ENCODE results near the gene OXNAD1. TPM values are rescaled to one million over a fixed set of nuclear protein-coding genes. Genes with fewer than 3 reads are reported as not detected.

The OXNAD1 gene, protein sequence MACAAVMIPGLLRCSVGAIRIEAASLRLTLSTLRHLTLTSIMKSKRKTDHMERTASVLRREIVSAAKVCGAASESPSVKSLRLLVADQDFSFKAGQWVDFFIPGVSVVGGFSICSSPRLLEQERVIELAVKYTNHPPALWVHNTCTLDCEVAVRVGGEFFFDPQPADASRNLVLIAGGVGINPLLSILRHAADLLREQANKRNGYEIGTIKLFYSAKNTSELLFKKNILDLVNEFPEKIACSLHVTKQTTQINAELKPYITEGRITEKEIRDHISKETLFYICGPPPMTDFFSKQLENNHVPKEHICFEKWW
- total RNA-seq: 5.6 and 6.8 TPM in 2 replicates

DNA sequence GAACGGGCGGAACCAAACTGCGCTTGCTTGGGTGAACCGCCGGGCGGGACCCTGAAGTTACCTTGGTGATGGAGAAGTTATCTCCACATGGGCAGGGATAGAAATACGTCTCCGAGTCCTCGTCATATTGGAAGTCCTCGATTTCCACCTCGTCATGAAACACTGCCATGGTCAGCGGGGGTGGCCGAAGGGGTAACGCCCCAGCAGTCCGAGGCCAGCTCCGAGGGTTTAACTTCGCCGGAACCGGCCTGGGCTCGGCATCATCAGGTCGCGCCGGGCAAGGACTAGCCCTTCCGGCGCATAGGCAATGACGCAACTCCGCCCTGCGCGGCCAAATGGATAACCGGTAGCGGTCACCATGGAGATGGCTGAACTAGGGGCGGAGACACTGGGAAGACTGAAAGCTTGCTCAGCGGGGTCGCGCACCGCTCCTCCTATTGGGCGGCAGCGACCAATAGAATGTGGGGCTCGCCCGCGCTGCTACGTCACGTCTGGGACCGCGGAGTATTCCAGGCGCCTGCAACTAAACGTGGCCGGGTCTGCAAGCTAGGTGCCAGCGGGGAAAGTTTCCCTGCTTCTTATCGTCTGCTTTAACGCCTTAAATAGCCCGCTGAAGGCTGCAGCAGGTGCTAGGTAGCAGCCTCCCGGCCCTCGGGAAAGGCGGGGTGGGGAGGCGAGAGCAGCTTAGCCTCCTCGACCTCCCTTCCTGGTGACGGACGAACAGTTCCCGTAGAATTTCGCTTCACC lies at the start of gene OXNAD1, which contains the start of gene DPH3:
Gene OXNAD1, plus strand, starts transcription at position 505 of the 747 bp plus-strand sequence. CDS start 5,741 bp downstream, outside the sequence.
Gene DPH3, minus strand, starts transcription at position 236 of the 747 bp plus-strand sequence. Its CDS starts 67 bp downstream, at position 169.
- DNase-seq (ENCODE audit: extremely low read depth, low read depth, low spot score): peak; percentile 98

DNA sequence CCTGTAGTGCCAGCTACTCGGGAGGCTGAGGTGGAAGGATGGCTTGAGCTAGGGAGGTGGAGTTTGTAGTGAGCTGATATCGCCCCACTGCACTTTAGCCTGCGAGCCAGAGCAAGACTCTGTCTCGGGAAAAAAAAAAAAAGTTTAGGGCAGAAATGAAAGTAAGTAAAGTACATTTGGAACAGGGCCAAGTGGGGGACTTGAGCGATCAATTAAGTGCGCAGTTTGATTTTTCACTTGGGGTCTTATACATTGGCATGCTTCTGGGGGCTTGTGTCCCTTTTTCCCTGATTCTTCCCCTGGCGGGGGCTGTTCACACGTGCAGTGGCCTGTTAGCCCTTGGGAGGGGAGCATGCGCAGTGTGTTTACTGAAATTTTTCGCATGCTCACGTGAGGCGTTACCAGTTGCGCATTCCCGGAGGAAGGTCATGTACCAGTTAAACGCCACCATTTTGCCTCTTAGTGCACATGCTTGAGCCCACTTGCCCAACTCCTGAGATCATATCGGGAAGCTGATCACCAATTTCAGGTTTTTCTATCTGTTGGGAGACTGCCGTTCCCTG lies 48.6 kb upstream of the OXNAD1 start:
- no peak for DNase-seq (ENCODE audit: extremely low read depth, low read depth, low spot score)

DNA sequence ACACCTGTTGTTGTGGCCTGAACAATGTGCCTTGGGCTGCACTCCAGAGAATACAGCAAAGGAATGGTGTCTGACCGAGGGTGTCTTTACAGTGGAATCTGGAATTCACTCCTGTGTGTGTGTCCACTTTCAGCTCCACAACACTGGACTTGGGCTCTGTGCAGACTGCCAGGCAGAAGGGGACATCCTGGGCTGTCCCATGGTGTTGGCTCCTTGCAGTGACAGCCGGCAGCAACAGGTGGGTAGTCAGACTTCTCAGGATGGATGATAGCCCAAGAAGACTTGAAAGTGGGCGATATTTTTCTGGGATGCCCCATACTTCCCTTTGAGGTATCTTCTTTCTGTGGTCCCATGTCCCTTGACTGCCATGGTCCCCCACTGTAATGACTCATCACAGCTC lies 45.2 kb upstream of the OXNAD1 start:
- DNase-seq (ENCODE audit: extremely low read depth, low read depth, low spot score): no peak

DNA sequence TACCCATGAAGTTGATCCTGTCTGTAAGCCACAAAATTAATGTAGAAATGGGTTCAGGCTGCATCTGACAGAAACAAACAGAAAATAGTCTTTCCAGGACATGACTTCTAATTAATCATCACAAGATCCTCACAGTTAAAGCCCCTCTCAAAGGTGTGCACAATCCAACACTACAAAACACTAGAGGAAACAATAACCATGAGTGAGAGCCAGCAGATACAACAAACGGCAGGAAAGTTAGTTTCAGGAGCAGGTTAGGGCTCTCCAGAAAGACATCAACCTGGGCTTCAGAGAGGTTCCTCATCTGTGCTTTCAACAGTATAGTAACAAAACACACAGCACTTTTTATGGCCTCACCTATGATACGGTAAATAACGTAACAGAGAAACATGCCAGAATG lies 43.0 kb upstream of the OXNAD1 start:
- no peak for DNase-seq (ENCODE audit: extremely low read depth, low read depth, low spot score)

DNA sequence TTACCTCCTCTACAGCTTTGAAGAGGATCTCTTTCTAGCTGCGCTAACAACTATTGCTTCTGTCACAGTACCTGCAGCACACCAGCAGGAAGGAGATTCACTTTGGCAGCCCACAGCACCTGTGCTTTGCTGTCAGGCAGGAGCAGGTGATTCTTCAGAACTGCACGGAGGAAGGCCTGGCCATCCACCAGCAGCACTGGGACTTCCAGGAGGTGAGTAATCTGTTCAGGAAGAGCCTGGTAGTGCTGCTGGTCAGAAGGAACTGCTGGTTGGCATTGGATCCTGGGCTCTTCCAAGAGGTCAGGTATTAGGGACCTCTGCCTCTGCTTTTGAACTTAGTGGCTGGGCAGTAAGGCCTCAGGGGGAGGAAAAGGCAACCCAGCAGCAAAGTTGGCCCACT lies 42.5 kb upstream of the OXNAD1 start:
- DNase-seq (ENCODE audit: extremely low read depth, low read depth, low spot score): no peak

DNA sequence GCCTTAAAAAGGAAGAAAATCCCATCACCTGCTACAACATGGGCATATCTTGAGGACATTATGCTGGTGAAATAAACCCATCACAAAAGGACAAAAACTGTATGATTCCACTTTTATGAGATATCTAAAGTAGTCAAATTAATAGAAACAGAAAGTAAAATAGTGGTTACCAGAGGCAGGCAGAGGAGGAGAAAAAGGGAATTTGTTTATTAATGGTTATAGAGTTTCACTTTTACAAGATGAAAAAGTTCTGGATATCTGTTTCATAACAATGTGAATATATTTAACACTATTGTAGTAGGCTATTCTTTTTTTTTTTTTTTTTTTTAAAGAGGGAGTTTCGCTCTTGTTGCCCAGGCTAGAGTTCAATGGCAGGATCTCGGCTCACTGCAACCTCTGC lies 40.7 kb upstream of the OXNAD1 start:
- no peak for DNase-seq (ENCODE audit: extremely low read depth, low read depth, low spot score)

DNA sequence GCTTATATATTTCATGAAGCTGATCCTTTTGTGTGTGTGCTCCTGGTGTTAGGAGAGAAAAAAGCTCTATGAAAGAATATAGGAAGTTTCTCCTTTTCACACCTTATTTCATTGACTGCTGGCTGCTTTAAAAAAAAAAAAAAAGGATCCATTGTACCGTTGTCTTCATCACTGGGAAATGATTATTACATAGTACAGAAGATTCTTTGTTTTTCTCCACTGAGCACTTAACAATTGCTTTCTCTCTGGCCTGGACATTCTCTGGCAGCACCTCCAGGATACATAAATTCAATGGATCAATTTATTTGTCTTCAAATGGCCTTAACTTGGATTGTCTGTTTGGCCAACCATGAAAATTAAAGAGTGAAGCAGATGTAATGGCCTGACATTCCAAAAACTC lies 37.4 kb upstream of the OXNAD1 start:
- no peak for DNase-seq (ENCODE audit: extremely low read depth, low read depth, low spot score)

DNA sequence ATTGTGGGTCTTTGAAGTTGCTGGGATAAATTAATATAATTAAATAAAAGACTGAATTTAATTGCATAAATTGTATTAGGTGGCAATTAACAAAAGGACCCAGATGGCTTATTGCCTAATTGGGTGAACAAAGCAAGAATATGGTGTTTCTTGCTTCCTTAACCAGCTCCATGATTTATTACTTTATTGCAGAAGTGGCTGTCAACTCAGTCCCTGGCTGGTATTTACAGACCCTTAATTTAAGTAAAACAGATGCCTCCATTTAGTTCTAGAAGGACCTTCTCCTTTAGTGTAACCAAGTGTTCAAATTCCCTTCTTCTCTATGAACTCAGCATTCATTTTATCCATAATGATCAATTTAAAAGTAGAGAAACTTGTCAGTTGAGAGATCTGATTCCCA lies 35.3 kb upstream of the OXNAD1 start:
- no peak for DNase-seq (ENCODE audit: extremely low read depth, low read depth, low spot score)

DNA sequence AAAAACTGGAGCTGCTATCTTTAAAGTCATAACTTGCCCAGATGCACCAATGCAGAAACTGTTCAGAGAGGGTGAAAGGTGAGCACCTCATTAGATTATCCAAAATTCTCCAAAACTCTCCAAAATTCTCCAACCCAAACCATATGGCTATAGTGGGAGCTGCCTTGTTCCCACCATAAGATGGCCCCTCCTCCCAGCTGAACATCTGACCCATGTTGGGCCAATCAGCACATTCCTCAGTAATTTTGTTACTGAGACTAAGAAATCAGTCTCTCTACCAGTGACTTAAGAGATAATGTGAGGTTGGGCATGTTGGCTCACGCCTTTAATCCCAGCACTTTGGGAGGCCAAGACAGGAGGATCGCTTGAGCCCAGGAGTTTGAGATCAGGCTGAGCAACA lies 33.0 kb upstream of the OXNAD1 start:
- DNase-seq (ENCODE audit: extremely low read depth, low read depth, low spot score): no peak

DNA sequence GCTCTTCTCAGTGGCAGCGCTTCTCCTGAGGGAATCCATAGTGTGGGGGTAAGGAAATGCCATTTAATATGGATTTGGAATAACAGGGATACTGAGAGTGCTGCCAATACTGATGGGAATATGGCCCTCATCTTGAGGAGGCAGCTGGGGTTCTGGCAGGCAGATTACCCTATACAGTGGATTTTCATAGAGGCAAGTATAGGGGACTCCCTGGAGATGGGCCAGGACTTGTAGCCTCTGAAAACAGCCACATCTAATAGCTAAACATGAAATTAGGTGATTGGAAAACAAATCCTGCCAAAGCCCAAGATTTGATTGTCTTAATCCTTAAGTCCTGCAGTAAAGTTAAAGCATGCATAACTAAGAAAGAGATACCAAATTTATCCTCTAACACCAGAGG lies 31.2 kb upstream of the OXNAD1 start:
- DNase-seq (ENCODE audit: extremely low read depth, low read depth, low spot score): no peak

DNA sequence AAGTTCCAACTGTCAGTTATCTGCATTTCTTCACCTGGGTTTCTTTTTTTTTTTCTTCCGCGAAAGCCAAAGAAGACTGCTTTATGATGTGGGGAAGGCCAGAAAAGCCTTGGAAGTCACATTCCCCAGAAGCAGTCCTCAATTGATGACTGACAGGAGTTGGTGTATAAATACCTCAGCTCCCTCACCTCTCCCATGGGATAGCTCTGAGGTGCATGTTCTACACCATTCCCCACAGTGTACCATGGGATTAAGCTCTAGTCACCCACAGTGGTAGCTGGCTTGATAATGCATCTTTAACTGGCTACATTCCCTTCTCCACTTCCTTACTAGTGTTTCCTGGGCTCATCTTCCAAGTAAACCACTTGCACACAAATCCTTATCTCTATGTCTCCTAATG lies 30.7 kb upstream of the OXNAD1 start:
- no peak for DNase-seq (ENCODE audit: extremely low read depth, low read depth, low spot score)

DNA sequence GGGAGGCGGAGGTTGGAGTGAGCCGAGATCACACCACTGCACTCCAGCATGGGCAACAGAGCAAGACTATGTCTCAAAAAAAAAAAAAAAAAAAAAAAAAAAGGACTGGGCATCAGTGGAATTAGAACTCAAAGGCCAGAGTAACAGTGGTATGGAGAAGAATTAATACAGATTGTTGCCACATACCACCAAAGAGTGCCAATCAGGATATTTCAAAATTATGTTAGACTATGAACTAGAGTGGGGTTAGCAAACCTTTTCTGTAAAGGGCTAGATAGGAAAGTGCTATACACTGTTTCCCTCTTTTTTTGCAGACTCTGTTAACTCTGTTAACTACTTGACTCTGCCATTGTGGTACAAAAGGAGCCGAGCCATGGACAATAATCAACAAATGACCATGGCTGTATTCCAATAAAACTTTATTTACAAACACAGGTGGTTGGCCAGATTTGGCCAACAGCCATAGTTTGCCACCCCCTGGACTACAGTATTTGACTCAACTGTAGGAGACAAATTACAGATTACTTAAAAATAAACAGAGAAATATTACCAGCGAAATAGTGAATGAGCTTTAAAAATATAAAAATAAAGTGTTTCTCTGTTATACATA lies 28.9 kb upstream of the OXNAD1 start:
- no peak for DNase-seq (ENCODE audit: extremely low read depth, low read depth, low spot score)

DNA sequence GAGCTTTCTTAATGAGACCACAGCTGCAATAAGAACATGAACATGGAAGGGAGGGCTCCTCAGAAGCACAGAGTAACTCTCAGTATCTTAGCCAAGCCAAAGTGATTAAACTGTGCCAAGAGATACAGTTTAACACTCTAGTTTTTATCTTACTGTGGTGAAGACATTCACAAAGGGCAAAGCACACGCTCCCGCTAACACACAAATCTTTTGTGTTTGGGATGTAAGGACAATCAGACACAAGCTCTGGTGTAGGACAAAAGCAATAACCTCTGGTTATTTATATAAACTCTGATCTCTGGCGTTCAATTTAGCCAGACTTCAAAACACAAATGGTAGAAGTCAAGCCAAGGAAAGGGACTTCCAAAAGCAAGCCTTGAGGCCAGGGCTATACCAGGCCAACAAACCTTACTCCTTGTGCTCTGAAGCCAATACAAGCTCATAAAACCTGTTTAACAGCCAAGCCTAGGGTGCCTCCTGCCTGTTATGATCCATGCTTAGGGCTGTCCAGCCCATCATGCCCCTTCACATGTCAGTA lies 28.1 kb upstream of the OXNAD1 start:
- no peak for DNase-seq (ENCODE audit: extremely low read depth, low read depth, low spot score)

DNA sequence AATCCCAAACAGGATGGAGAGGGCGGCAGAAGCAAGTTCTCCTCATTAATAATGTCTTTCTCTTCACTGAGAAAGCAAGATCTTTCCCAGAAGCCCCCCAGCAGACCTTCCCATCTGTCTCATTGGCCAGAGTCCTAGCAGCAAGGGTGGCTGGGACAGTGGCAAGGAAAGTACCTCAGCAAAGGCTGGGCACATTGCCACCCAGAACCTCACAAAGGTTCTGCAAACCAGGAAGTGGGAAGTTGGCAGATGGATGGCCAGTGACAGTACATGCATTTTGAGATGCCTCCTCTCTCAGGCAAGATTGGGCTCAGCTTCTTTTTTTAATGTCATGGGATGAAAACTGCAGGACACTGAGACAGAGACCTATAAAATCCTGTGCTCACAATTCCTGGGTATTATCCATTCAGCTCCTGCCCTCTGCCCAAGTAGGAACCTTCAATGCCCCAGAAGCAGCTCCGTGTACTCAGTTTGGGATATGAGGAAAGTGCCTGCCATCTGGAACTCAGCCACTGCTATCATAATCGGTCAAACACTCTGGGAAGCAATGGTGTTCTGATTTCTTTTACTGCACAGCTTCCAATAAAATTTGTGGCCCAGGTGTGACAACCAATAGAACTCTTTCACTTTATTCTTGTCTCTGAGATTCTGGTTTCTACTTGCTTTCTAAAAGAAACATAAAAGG lies 25.8 kb upstream of the OXNAD1 start:
- DNase-seq (ENCODE audit: extremely low read depth, low read depth, low spot score): no peak

DNA sequence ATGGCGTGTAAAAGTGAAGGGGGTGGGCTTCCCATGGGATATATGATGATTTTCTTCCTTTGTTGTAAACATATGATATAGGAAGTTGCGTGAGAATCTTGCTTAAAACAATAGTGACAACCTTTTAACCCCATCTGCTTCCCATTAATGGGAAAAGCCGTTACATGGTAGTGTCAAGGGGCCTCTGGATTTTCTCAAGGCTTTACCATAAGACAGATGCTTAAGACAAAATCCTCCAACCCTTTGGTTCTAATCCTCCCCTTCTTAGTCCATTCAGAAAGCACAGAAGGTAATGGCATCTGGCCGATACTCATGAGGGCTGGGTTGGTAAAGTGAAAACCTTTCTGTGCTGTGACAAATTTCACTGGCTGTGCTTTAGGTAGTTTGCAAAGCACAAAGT lies 25.2 kb upstream of the OXNAD1 start:
- DNase-seq (ENCODE audit: extremely low read depth, low read depth, low spot score): no peak

DNA sequence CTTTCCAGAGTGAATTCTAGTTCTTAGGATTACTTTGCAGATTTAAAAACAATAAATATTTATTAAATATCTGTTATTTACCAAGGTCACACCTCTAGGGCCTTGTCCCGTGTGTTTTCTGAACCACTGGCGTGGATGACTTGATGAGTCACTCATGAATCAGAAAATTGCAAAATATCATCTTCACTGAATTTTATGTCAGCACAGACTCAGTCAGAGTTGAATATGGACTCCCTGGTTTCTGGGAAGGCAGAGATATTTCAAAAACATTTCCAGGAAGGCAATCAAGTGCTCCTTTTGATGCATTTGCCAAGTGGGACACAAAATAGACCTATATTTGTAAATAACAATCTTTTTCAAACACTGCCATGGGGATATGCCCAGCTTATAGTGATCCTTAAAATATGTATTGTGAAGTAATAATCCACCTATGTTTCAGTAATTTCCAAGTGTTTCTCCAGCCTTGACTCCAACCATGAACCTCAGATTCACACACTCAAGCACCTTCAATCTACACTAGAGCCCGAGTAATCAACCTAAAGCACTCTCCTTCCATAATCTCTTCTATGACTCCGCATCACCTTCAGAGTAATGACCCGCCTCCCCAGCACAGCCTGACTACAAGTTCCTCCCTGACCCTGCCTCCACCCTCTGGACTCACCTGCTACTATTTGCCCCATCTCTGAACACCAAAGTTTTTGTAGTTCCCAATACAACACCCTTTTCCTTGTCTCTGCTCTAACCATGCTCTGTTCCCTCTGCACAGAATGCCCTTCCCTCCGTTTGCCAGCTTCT lies 24.6 kb upstream of the OXNAD1 start:
- no peak for DNase-seq (ENCODE audit: extremely low read depth, low read depth, low spot score)

DNA sequence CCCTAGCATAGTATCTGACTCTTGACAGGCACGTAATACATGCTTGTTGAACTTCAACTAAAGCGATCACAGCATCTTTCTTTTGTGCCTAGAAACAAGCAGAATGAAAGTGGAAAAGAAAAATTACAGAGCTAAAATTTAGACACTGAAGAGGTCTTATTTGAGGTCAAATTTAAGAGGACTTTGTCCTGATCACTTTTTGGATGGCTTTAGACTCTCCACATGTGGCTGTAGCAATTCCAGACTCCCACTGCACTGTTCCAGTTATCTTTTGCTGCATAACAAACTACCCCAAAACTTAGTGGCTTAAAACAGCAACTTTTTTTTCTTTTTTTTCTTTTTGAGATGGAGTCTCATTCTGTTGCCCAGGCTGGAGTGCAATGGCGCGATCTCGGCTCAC lies 23.8 kb upstream of the OXNAD1 start:
- DNase-seq (ENCODE audit: extremely low read depth, low read depth, low spot score): no peak

DNA sequence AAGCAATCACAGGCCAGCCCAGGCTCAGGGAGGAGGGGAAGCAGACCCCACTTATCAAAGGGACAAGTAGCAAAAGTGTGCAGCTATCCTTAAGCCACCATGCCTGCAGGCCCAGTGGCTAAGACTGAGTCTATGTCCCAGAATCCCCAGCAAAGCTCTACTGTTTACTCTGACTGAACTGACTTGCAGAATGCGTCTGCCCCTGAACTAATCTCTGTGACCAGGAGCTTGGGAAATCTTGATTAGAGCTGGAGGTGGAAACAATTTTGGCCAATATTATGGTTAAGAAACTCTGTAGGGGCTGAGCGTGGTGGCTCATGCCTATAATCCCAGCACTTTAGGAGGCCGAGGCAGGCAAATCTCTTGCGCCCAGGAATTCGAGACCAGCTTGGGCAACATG lies 22.8 kb upstream of the OXNAD1 start:
- no peak for DNase-seq (ENCODE audit: extremely low read depth, low read depth, low spot score)

DNA sequence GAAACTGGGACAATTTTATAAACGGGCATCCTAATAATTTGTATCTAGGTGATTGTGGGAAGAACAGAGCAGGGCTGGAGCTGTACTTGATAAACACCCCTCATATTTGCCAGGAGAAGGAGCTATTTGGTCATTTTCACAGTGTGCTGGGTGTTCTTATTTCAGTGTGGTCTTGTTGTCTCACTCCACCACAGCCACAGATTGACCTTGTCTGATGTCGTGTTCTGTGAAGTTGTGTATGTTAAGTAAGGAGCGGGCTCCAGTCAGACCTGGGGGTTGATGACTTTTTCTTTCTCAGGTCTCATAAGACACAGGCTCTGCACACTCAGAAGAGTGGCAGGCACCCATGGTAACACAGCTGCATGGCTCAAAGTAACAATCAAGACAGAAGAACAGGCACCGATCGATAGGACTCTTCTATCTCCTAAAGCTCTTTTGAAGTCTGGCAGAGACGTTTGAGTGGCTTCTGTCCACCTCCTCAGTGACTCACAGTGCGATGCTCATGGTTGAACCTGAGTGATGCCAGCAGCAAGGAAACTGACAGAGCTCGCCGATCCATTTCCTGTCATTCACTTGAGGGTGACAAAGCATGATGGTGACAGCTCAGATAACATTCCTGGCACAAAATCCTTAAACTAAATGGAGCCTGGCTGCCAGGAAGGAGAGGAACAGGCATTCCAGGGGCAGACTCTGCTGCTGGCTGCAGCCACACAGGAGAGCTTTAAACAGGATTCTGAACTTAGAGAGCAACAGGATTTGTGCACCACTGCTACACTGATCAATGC lies 21.1 kb upstream of the OXNAD1 start:
- no peak for DNase-seq (ENCODE audit: extremely low read depth, low read depth, low spot score)
